GM12892 (cell line): ENCODE results near the gene TMEM9.
"Not testable (repeated sequence)": the region's sequence is repeated elsewhere in the genome, so short reads cannot be mapped to it uniquely, and the experiment has no call there.

Source experiments
- POLR2AphosphoS5 ChIP-seq: IDR thresholded peaks from 2 replicates; pipeline ENCODE4 v1.6.1; 2011; ENCODE audit warnings: low read depth, low read length, control low read depth
- TAF1 ChIP-seq: IDR thresholded peaks from 2 replicates; pipeline ENCODE4 v1.6.1; 2011; ENCODE audit warnings: low read depth, mild to moderate bottlenecking, control low read depth, low read length, borderline replicate concordance

DNA sequence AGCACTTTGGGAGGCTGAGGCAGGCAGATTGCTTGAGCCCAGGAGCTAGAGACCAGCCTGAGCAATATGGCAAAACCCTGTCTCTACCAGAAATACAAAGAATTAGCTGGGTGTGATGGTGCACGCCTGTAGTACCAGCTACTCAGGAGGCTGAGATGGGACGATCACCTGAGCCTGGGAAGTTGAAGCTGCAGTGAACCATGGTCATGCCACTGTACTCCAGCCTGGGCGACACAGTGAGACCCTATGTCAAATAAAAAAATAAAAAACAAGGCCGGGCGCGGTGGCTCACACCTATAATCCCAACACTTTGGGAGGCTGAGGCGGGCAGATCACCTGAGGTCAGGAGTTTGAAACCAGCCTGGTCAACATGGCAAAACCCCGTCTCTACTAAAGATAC lies 8.8 kb upstream of the TMEM9 start:
- not testable (repeated sequence) for TF ChIP-seq TAF1, POLR2AphosphoS5
